Measurements from ENCODE around the gene PCDHA8. TPM values are rescaled to one million over a fixed set of nuclear protein-coding genes. Genes with fewer than 3 reads are reported as not detected.
"Not testable (repeated sequence)": the region's sequence is repeated elsewhere in the genome, so short reads cannot be mapped to it uniquely, and the experiment has no call there.

PCDHA8 gene
- polyA plus RNA-seq, 1 donor (not counting 4 experiments of a cell fraction or from before 2014, with no cell fraction given) = not detected

DNA sequence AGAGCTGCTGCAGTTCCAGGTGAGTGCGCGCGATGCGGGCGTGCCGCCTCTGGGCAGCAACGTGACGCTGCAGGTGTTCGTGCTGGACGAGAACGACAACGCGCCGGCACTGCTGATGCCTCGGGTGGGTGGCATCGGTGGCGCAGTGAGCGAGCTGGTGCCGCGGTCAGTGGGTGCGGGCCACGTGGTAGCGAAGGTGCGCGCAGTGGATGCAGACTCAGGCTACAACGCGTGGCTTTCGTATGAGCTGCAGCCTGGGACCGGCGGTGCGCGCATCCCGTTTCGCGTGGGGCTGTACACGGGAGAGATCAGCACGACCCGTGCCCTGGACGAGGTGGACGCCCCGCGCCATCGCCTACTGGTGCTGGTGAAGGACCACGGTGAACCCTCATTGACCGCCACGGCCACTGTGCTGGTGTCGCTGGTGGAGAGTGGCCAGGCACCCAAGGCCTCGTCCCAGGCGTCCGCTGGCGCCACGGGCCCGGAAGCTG, 38.2 kb upstream of the PCDHA8 start:
- H3K79me2 ChIP-seq (ENCODE audit: control insufficient read depth, insufficient read depth, low read length) = no peaks in the 10 kb centered on the region
- no peaks in the 10 kb centered on the region for H3K36me3 ChIP-seq (ENCODE audit: control insufficient read depth in 2 of 2, extremely low read depth in 1 of 2, insufficient read depth in 2 of 2, low read length in 2 of 2)
- H3K27me3 ChIP-seq (ENCODE audit: control insufficient read depth, extremely low read depth, insufficient read depth, low read length) = no peaks in the 10 kb centered on the region
- H4K20me1 ChIP-seq (ENCODE audit: control insufficient read depth, extremely low read depth, insufficient read depth, low read length) = no peaks in the 10 kb centered on the region
- H3K9me1 ChIP-seq (ENCODE audit: control insufficient read depth, extremely low read depth, insufficient read depth, low read length) = no peaks in the 10 kb centered on the region
- no peak overlapping the region for H2AFZ ChIP-seq (ENCODE audit: control insufficient read depth, low read length)
- H3K27ac ChIP-seq (ENCODE audit: control insufficient read depth, insufficient read depth, low read length) = no peak overlapping the region
- FAIRE-seq (no peak), DNase-seq (ENCODE audit: low read depth, low spot score) (no peak)
- no peak overlapping the region for H3K9ac ChIP-seq (ENCODE audit: control insufficient read depth, extremely low read depth, insufficient read depth, low read length)
- peaks cover 8% of the 10 kb centered on the region for H3K9me3 ChIP-seq (ENCODE audit: control insufficient read depth, low read depth, low read length)
- H3K4me1 ChIP-seq (ENCODE audit: control insufficient read depth, extremely low read depth, insufficient read depth, low read length) = no peaks in the 10 kb centered on the region
- dilution Hi-C loops (cut with MboI; ENCODE audit: extremely low pct_ligation_motif_present, low sequenced_read_pairs) = no loop called here
- H3K4me2 ChIP-seq (ENCODE audit: control insufficient read depth, extremely low read depth, insufficient read depth, low read depth, low read length) = no peak overlapping the region
- TF ChIP-seq EZH2 (IDR thresholded peaks at IDR 0.05; ENCODE audit: low read length) = no peak
- TF ChIP-seq, protein P1, sequence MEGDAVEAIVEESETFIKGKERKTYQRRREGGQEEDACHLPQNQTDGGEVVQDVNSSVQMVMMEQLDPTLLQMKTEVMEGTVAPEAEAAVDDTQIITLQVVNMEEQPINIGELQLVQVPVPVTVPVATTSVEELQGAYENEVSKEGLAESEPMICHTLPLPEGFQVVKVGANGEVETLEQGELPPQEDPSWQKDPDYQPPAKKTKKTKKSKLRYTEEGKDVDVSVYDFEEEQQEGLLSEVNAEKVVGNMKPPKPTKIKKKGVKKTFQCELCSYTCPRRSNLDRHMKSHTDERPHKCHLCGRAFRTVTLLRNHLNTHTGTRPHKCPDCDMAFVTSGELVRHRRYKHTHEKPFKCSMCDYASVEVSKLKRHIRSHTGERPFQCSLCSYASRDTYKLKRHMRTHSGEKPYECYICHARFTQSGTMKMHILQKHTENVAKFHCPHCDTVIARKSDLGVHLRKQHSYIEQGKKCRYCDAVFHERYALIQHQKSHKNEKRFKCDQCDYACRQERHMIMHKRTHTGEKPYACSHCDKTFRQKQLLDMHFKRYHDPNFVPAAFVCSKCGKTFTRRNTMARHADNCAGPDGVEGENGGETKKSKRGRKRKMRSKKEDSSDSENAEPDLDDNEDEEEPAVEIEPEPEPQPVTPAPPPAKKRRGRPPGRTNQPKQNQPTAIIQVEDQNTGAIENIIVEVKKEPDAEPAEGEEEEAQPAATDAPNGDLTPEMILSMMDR (optimal IDR thresholded peaks at IDR 0.05 in 1 of 3, IDR thresholded peaks at IDR 0.05 in 1 of 3, conservative IDR thresholded peaks at IDR 0.05 in 1 of 3; ENCODE audit: extremely low read depth in 1 of 3, insufficient read depth in 2 of 3, low read length in 3 of 3) = no peak
- no peak overlapping the region for H3K4me3 ChIP-seq (ENCODE audit: control insufficient read depth in 2 of 3, extremely low read depth in 1 of 3, insufficient read depth in 2 of 3, low read depth in 1 of 3, low read length in 3 of 3)

DNA sequence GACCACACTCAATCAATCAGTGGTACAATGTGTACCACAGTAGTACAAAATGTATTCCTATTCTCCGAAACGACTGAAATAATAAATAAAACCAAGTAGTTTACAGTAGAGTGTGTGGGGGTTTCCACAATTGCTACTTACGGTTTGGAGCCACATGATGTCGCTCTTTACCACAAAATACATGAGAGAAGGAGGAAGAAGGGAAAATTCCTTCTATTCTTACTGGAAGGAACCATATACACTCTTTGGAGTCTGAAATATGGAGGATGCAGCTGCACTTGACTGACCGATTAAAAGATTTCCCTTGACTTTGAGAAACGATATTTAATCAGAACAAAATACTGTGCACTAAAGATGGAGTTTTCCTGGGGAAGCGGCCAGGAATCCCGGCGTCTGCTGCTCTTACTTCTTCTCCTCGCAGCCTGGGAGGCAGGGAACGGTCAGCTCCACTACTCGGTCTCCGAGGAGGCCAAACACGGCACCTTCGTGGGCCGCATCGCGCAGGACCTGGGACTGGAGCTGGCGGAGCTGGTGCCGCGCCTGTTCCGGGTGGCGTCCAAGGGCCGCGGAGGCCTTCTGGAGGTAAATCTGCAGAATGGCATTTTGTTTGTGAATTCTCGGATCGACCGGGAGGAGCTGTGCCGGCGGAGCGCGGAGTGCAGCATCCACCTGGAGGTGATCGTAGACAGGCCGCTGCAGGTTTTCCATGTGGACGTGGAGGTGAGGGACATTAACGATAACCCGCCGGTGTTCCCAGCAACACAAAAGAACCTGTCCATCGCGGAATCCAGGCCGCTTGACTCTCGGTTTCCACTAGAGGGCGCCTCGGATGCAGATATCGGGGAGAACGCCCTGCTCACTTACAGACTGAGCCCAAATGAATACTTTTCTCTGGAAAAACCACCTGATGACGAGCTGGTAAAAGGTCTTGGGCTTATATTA, 33.9 kb upstream of the PCDHA8 start, which contains the start of gene PCDHA4:
PCDHA4 (plus strand) TSS at position 235 of the 942 bp plus-strand sequence.
- no peaks in the 10 kb centered on the region for H3K79me2 ChIP-seq (ENCODE audit: control insufficient read depth, insufficient read depth, low read length)
- no peak within 1 kb of the TSS for H3K27ac ChIP-seq (ENCODE audit: control insufficient read depth, insufficient read depth, low read length)
- no peaks in the 10 kb centered on the region for H3K36me3 ChIP-seq (ENCODE audit: control insufficient read depth in 2 of 2, extremely low read depth in 1 of 2, insufficient read depth in 2 of 2, low read length in 2 of 2)
- no peak within 1 kb of the TSS for H3K4me2 ChIP-seq (ENCODE audit: control insufficient read depth, extremely low read depth, insufficient read depth, low read depth, low read length)
- H3K4me3 ChIP-seq (ENCODE audit: control insufficient read depth in 2 of 3, extremely low read depth in 1 of 3, insufficient read depth in 2 of 3, low read depth in 1 of 3, low read length in 3 of 3) = no peak within 1 kb of the TSS
- H3K9me1 ChIP-seq (ENCODE audit: control insufficient read depth, extremely low read depth, insufficient read depth, low read length) = no peaks in the 10 kb centered on the region
- no peak within 1 kb of the TSS for H2AFZ ChIP-seq (ENCODE audit: control insufficient read depth, low read length)
- H3K27me3 ChIP-seq (ENCODE audit: control insufficient read depth, extremely low read depth, insufficient read depth, low read length) = no peaks in the 10 kb centered on the region
- no peak within 1 kb of the TSS for H3K9ac ChIP-seq (ENCODE audit: control insufficient read depth, extremely low read depth, insufficient read depth, low read length)
- H3K4me1 ChIP-seq (ENCODE audit: control insufficient read depth, extremely low read depth, insufficient read depth, low read length) = no peaks in the 10 kb centered on the region
- H3K9me3 ChIP-seq (ENCODE audit: control insufficient read depth, low read depth, low read length) = peaks cover 10% of the 10 kb centered on the region
- no peak for FAIRE-seq
- no peaks in the 10 kb centered on the region for H4K20me1 ChIP-seq (ENCODE audit: control insufficient read depth, extremely low read depth, insufficient read depth, low read length)
- no peak for DNase-seq (ENCODE audit: low read depth, low spot score)
- dilution Hi-C loops (cut with MboI; ENCODE audit: extremely low pct_ligation_motif_present, low sequenced_read_pairs) = no loop called here
- TF ChIP-seq EZH2 (IDR thresholded peaks at IDR 0.05; ENCODE audit: low read length) = no peak
- TF ChIP-seq, protein P1 (optimal IDR thresholded peaks at IDR 0.05 in 1 of 3, IDR thresholded peaks at IDR 0.05 in 1 of 3, conservative IDR thresholded peaks at IDR 0.05 in 1 of 3; ENCODE audit: extremely low read depth in 1 of 3, insufficient read depth in 2 of 3, low read length in 3 of 3) = peak; percentile 7 to 27 (median 24)

DNA sequence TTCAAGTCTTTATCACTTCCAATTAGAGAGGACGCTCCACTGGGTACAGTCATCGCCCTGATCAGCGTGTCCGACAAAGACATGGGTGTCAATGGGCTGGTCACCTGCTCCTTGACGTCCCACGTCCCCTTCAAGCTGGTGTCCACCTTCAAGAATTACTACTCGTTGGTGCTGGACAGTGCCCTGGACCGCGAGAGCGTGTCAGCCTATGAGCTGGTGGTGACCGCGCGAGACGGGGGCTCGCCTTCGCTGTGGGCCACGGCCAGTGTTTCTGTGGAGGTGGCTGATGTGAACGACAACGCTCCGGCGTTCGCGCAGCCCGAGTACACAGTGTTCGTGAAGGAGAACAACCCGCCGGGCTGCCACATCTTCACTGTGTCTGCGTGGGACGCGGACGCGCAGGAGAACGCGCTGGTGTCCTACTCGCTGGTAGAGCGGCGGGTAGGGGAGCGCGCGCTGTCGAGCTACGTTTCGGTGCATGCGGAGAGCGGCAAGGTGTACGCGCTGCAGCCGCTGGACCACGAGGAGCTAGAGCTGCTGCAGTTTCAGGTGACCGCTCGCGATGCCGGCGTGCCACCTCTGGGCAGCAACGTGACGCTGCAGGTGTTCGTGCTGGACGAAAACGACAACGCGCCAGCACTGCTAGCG, 32.6 kb upstream of the PCDHA8 start:
- DNase-seq (ENCODE audit: low read depth, low spot score); H3K4me3 ChIP-seq (ENCODE audit: control insufficient read depth in 2 of 3, extremely low read depth in 1 of 3, insufficient read depth in 2 of 3, low read depth in 1 of 3, low read length in 3 of 3); H2AFZ ChIP-seq (ENCODE audit: control insufficient read depth, low read length); H3K9me3 ChIP-seq (ENCODE audit: control insufficient read depth, low read depth, low read length); H3K4me1 ChIP-seq (ENCODE audit: control insufficient read depth, extremely low read depth, insufficient read depth, low read length); H3K36me3 ChIP-seq (ENCODE audit: control insufficient read depth in 2 of 2, extremely low read depth in 1 of 2, insufficient read depth in 2 of 2, low read length in 2 of 2); H3K27ac ChIP-seq (ENCODE audit: control insufficient read depth, insufficient read depth, low read length); H3K4me2 ChIP-seq (ENCODE audit: control insufficient read depth, extremely low read depth, insufficient read depth, low read depth, low read length); dilution Hi-C loops (cut with MboI; ENCODE audit: extremely low pct_ligation_motif_present, low sequenced_read_pairs); FAIRE-seq; H4K20me1 ChIP-seq (ENCODE audit: control insufficient read depth, extremely low read depth, insufficient read depth, low read length); H3K9ac ChIP-seq (ENCODE audit: control insufficient read depth, extremely low read depth, insufficient read depth, low read length); H3K9me1 ChIP-seq (ENCODE audit: control insufficient read depth, extremely low read depth, insufficient read depth, low read length); H3K27me3 ChIP-seq (ENCODE audit: control insufficient read depth, extremely low read depth, insufficient read depth, low read length); H3K79me2 ChIP-seq (ENCODE audit: control insufficient read depth, insufficient read depth, low read length): not testable (repeated sequence)

Data from keratinocyte (primary cell).